HEK293 (cell line): ENCODE results near the gene CITED4.
A peak's percentile ranks its signal among the peaks of the same experiment; 100 is the strongest.

Experiments
- CTCF ChIA-PET: fragments of 350-600 bp; formaldehyde crosslinking; extraction: SDS; loops from one replicate; lab custom pipeline; 2021; ENCODE audit warnings: antibody characterized with exemption; lab: Yijun Ruan, JAX
- POLR2A ChIA-PET: fragments of 300-600 bp; formaldehyde crosslinking; extraction: SDS; loops from one replicate; lab custom pipeline; 2020; ENCODE audit warnings: antibody characterized with exemption, inconsistent platforms; lab: Yijun Ruan, JAX
- H3K27ac ChIP-seq: fragments of 200-500 bp; sonication (Bioruptor generic); 2 replicates; pipeline ENCODE4 v1.5.1; 2014; ENCODE audit warnings: low read depth, low read length, control low read depth, inconsistent platforms; ENCODE audit errors: extremely low read depth
- H3K36me3 ChIP-seq, 2 experiments: fragments of 200-500 bp in 1 of 2; sonication (Bioruptor generic) in 1 of 2; 1 replicate in 1 of 2; 2 replicates in 1 of 2; pipeline ENCODE4 v1.5.1; 2014 to 2017; ENCODE audit warnings: inconsistent platforms in 2 of 2, low read length in 2 of 2; ENCODE audit not compliant: control insufficient read depth in 2 of 2, insufficient read depth in 1 of 2
- H3K4me1 ChIP-seq: fragments of 200-500 bp; sonication (Bioruptor generic); 2 replicates; pipeline ENCODE4 v1.5.1; 2014; ENCODE audit warnings: mild to moderate bottlenecking, low read length, inconsistent platforms; ENCODE audit not compliant: control insufficient read depth, insufficient read depth
- H3K4me3 ChIP-seq: 2 replicates; pipeline ENCODE4 v1.5.1; 2011; ENCODE audit warnings: low read depth, mild to moderate bottlenecking, control low read depth, low read length, moderate library complexity
- H3K9me3 ChIP-seq: fragments of 200-500 bp; sonication (Bioruptor generic); 2 replicates; pipeline ENCODE4 v1.5.1; 2014; ENCODE audit warnings: low read depth, low read length, inconsistent platforms; ENCODE audit not compliant: control insufficient read depth, insufficient read depth
- KLF17 ChIP-seq: fragments of 450-650 bp; formaldehyde crosslinking; IDR thresholded peaks from 2 replicates; pipeline ENCODE4 v1.5.1; 2016; ENCODE audit warnings: missing biosample characterization, missing genetic modification characterization
- MZF1 ChIP-seq: fragments of 450-650 bp; formaldehyde crosslinking; IDR thresholded peaks from 2 replicates; pipeline ENCODE4 v1.5.1; 2017; ENCODE audit warnings: missing biosample characterization, missing genetic modification characterization, borderline replicate concordance
- SETDB1 ChIP-seq: IDR thresholded peaks from one replicate; pipeline ENCODE4 v1.6.1; 2017; ENCODE audit warnings: mild to moderate bottlenecking, low read length, moderate library complexity, mixed read lengths; ENCODE audit not compliant: insufficient read length
- SP3 ChIP-seq: fragments of 450-650 bp; formaldehyde crosslinking; IDR thresholded peaks from 2 replicates; pipeline ENCODE4 v1.5.1; 2016; ENCODE audit warnings: missing biosample characterization, missing genetic modification characterization
- WT1 ChIP-seq: fragments of 450-650 bp; formaldehyde crosslinking; IDR thresholded peaks from 2 replicates; pipeline ENCODE4 v1.5.1; 2016; ENCODE audit warnings: missing biosample characterization, missing genetic modification characterization
- ZNF132 ChIP-seq: fragments of 450-650 bp; formaldehyde crosslinking; IDR thresholded peaks from 2 replicates; pipeline ENCODE4 v1.5.1; 2017; ENCODE audit warnings: missing biosample characterization, missing genetic modification characterization, borderline replicate concordance
- ZNF18 ChIP-seq: fragments of 450-650 bp; formaldehyde crosslinking; IDR thresholded peaks from 2 replicates; pipeline ENCODE4 v1.5.1; 2016; ENCODE audit warnings: missing biosample characterization, missing genetic modification characterization
- ZNF449 ChIP-seq: fragments of 450-650 bp; formaldehyde crosslinking; IDR thresholded peaks from 2 replicates; pipeline ENCODE4 v1.5.1; 2017; ENCODE audit warnings: missing biosample characterization, mild to moderate bottlenecking, missing genetic modification characterization, moderate library complexity
- ZNF521 ChIP-seq: fragments of 450-650 bp; formaldehyde crosslinking; IDR thresholded peaks from 2 replicates; pipeline ENCODE4 v1.5.1; 2017; ENCODE audit warnings: missing biosample characterization, mild to moderate bottlenecking, missing genetic modification characterization
- ZNF530 ChIP-seq: fragments of 450-650 bp; formaldehyde crosslinking; IDR thresholded peaks from 2 replicates; pipeline ENCODE4 v1.5.1; 2016; ENCODE audit warnings: low read depth, missing biosample characterization, missing genetic modification characterization
- ZNF558 ChIP-seq: fragments of 450-650 bp; formaldehyde crosslinking; IDR thresholded peaks from 2 replicates; pipeline ENCODE4 v1.5.1; 2016; ENCODE audit warnings: missing biosample characterization, missing genetic modification characterization
- ZNF571 ChIP-seq: fragments of 450-650 bp; formaldehyde crosslinking; IDR thresholded peaks from 2 replicates; pipeline ENCODE4 v1.5.0; 2017; ENCODE audit warnings: missing biosample characterization, missing genetic modification characterization
- ZNF626 ChIP-seq: fragments of 450-650 bp; sonication (Bioruptor Pico); formaldehyde crosslinking; IDR thresholded peaks from 2 replicates; pipeline ENCODE4 v1.5.1; 2018; ENCODE audit warnings: missing biosample characterization, missing genetic modification characterization, inconsistent platforms
- ZNF629 ChIP-seq: fragments of 450-650 bp; formaldehyde crosslinking; IDR thresholded peaks from 2 replicates; pipeline ENCODE4 v1.5.1; 2017; ENCODE audit warnings: missing biosample characterization, missing genetic modification characterization
- ZNF639 ChIP-seq: fragments of 450-650 bp; formaldehyde crosslinking; IDR thresholded peaks from 2 replicates; pipeline ENCODE4 v1.5.1; 2016; ENCODE audit warnings: missing biosample characterization, missing genetic modification characterization
- ZNF701 ChIP-seq: fragments of 450-650 bp; formaldehyde crosslinking; IDR thresholded peaks from 2 replicates; pipeline ENCODE4 v1.5.1; 2016; ENCODE audit warnings: missing biosample characterization, missing genetic modification characterization
- ZNF707 ChIP-seq: fragments of 450-650 bp; formaldehyde crosslinking; IDR thresholded peaks from 2 replicates; pipeline ENCODE4 v1.5.1; 2016; ENCODE audit warnings: missing biosample characterization, missing genetic modification characterization
- TF ChIP-seq, protein P1 (sequence below): fragments of 450-650 bp; formaldehyde crosslinking; IDR thresholded peaks from 2 replicates; pipeline ENCODE4 v1.5.1; 2016; ENCODE audit warnings: missing biosample characterization, missing genetic modification characterization
- TF ChIP-seq, protein P2 (sequence below): fragments of 450-650 bp; formaldehyde crosslinking; IDR thresholded peaks from 2 replicates; pipeline ENCODE4 v1.5.1; 2016; ENCODE audit warnings: missing biosample characterization, missing genetic modification characterization
- TF ChIP-seq, protein P3 (sequence below): fragments of 450-650 bp; formaldehyde crosslinking; IDR thresholded peaks from 2 replicates; pipeline ENCODE4 v1.5.1; 2016; ENCODE audit warnings: missing biosample characterization, missing genetic modification characterization

Gene CITED4

GRCh38 chr1:40825996-40826395 is 36.2 kb downstream of the CITED4 start:
- Histone ChIP-seq H3K4me1 (no peaks in the 10 kb centered on the region), H3K9me3 (no peaks in the 10 kb centered on the region), H3K27ac (no peak overlapping the region), H3K36me3 (no peaks in the 10 kb centered on the region), H3K4me3 (no peak overlapping the region)
- 0 out of 2 replicates have a peak, but pooled peaks have one; percentile 20 for TF ChIP-seq ZNF449 (tag by site-specific recombination)
- no peak for TF ChIP-seq MZF1
- POLR2A ChIA-PET: no interaction called here
- CTCF ChIA-PET: no interaction called here

DNA sequence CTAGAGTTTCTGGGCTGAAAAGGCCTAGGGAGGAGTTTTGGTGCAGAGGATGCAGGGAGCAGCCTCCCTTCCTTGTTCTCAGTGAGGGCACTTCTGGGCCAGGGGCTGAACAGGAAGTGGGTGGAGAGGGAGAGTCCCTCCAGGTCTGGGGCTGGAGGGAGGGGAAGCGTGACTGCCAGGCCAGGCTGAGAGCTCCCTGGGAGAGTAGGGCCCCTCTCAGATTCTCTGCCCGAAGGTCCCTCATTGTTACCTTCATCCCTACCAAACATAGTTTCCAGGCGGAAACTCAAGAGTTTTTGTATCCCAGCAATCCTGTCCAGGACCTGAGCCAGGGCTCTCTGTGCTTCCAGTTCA is 36.8 kb downstream of the CITED4 start:
- ChIA-PET POLR2A (no interaction called here), CTCF (interaction anchor here (0.7 to 1.4 kb wide), 3 partner anchors 24 to 129 kb away, joined by 3 read pairs; no protein-coding TSS in a partner anchor)
- no peaks in the 10 kb centered on the region for H3K36me3 ChIP-seq
- no peaks in the 10 kb centered on the region for H3K4me1 ChIP-seq
- no peak overlapping the region for H3K4me3 ChIP-seq
- H3K27ac ChIP-seq: no peak overlapping the region
- TF ChIP-seq ZNF521 (tag by site-specific recombination) (no peak), KLF17 (tag by site-specific recombination) (0 out of 2 replicates have a peak, but pooled peaks have one; percentile 21), ZNF558 (tag by site-specific recombination) (no peak)
- TF ChIP-seq, protein P1, sequence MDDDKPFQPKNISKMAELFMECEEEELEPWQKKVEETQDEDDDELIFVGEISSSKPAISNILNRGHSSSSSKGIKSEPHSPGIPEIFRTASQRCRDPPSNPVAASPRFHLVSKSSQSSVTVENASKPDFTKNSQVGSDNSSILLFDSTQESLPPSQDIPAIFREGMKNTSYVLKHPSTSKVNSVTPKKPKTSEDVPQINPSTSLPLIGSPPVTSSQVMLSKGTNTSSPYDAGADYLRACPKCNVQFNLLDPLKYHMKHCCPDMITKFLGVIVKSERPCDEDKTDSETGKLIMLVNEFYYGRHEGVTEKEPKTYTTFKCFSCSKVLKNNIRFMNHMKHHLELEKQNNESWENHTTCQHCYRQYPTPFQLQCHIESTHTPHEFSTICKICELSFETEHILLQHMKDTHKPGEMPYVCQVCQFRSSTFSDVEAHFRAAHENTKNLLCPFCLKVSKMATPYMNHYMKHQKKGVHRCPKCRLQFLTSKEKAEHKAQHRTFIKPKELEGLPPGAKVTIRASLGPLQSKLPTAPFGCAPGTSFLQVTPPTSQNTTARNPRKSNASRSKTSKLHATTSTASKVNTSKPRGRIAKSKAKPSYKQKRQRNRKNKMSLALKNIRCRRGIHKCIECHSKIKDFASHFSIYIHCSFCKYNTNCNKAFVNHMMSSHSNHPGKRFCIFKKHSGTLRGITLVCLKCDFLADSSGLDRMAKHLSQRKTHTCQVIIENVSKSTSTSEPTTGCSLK: no peak
- TF ChIP-seq, protein P2, sequence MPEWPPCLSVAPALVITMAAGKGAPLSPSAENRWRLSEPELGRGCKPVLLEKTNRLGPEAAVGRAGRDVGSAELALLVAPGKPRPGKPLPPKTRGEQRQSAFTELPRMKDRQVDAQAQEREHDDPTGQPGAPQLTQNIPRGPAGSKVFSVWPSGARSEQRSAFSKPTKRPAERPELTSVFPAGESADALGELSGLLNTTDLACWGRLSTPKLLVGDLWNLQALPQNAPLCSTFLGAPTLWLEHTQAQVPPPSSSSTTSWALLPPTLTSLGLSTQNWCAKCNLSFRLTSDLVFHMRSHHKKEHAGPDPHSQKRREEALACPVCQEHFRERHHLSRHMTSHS (tag by site-specific recombination): no peak
- TF ChIP-seq, protein P3, sequence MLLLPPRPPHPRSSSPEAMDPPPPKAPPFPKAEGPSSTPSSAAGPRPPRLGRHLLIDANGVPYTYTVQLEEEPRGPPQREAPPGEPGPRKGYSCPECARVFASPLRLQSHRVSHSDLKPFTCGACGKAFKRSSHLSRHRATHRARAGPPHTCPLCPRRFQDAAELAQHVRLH: no peak
- no peaks in the 10 kb centered on the region for H3K9me3 ChIP-seq

- Histone ChIP-seq H3K27ac (no peak overlapping the region), H3K9me3 (no peaks in the 10 kb centered on the region), H3K36me3 (no peaks in the 10 kb centered on the region), H3K4me1 (no peaks in the 10 kb centered on the region), H3K4me3 (no peak overlapping the region)
- POLR2A ChIA-PET: no interaction called here
- CTCF ChIA-PET: interaction anchor here (0.7 to 1.4 kb wide), 3 partner anchors 25 to 130 kb away, joined by 3 read pairs; no protein-coding TSS in a partner anchor
- TF ChIP-seq ZNF707 (tag by site-specific recombination) (no peak), ZNF629 (tag by site-specific recombination) (no peak), ZNF701 (tag by site-specific recombination) (no peak), ZNF571 (tag by site-specific recombination) (no peak), SETDB1 (no peak), ZNF132 (tag by site-specific recombination) (no peak), MZF1 (no peak), ZNF626 (tag by site-specific recombination) (no peak), ZNF639 (no peak), WT1 (no peak), SP3 (tag by site-specific recombination) (no peak), ZNF530 (tag by site-specific recombination) (no peak), ZNF18 (tag by site-specific recombination) (no peak)
Observed at GRCh38 chr1:40824591-40825434, 37.4 kb downstream of the CITED4 start.
